Measurements from ENCODE around the gene PINK1.
A peak's percentile ranks its signal among the peaks of the same experiment; 100 is the strongest.

The PINK1 gene

GRCh38 chr1:20693623-20694022 is 60.4 kb downstream of the PINK1 start:
- H3K9me2 ChIP-seq (replicated peaks; ENCODE audit: control insufficient read depth, low read length): no peaks in the 10 kb centered on the region
- no peaks in the 10 kb centered on the region for H3K9me3 ChIP-seq (ENCODE audit: control insufficient read depth, insufficient read depth, low read length)
- H3F3A ChIP-seq (ENCODE audit: control insufficient read depth, insufficient read depth): no peaks in the 10 kb centered on the region
- no peak overlapping the region for H3K4me2 ChIP-seq (ENCODE audit: low read length)
- H3K4me3 ChIP-seq (ENCODE audit: low read length): no peak overlapping the region
- TF ChIP-seq CTCF (IDR thresholded peaks at IDR 0.05; ENCODE audit: low read depth, low read length, poor library complexity, severe bottlenecking): no peak
- TF ChIP-seq EZH2phosphoT487 (IDR thresholded peaks at IDR 0.05; ENCODE audit: borderline replicate concordance, low read length): no peak
- H4K20me1 ChIP-seq (ENCODE audit: control insufficient read depth, insufficient read depth, low read depth, low read length): no peaks in the 10 kb centered on the region
- no peak overlapping the region for H3K27ac ChIP-seq (ENCODE audit: low read depth, low read length)
- H3K79me2 ChIP-seq (ENCODE audit: control insufficient read depth, low read length): no peaks in the 10 kb centered on the region
- no peaks in the 10 kb centered on the region for H3K36me3 ChIP-seq (ENCODE audit: control insufficient read depth, low read length)
- H3K27me3 ChIP-seq (ENCODE audit: control insufficient read depth, low read length): no peaks in the 10 kb centered on the region
- peaks cover 7% of the 10 kb centered on the region for H3K4me1 ChIP-seq (ENCODE audit: control insufficient read depth, low read length)

GRCh38 chr1:20695515-20695914 is 62.3 kb downstream of the PINK1 start:
- H3F3A ChIP-seq (ENCODE audit: control insufficient read depth, insufficient read depth): no peaks in the 10 kb centered on the region
- H3K79me2 ChIP-seq (ENCODE audit: control insufficient read depth, low read length): no peaks in the 10 kb centered on the region
- H3K4me3 ChIP-seq (ENCODE audit: low read length): no peak overlapping the region
- H3K36me3 ChIP-seq (ENCODE audit: control insufficient read depth, low read length): no peaks in the 10 kb centered on the region
- H3K27me3 ChIP-seq (ENCODE audit: control insufficient read depth, low read length): no peaks in the 10 kb centered on the region
- no peak overlapping the region for H3K4me2 ChIP-seq (ENCODE audit: low read length)
- H3K9me2 ChIP-seq (replicated peaks; ENCODE audit: control insufficient read depth, low read length): no peaks in the 10 kb centered on the region
- TF ChIP-seq EZH2phosphoT487 (IDR thresholded peaks at IDR 0.05; ENCODE audit: borderline replicate concordance, low read length) (no peak), CTCF (IDR thresholded peaks at IDR 0.05; ENCODE audit: low read depth, low read length, poor library complexity, severe bottlenecking) (no peak)
- H3K27ac ChIP-seq (ENCODE audit: low read depth, low read length): no peak overlapping the region
- peaks cover 7% of the 10 kb centered on the region for H3K4me1 ChIP-seq (ENCODE audit: control insufficient read depth, low read length)
- no peaks in the 10 kb centered on the region for H4K20me1 ChIP-seq (ENCODE audit: control insufficient read depth, insufficient read depth, low read depth, low read length)
- H3K9me3 ChIP-seq (ENCODE audit: control insufficient read depth, insufficient read depth, low read length): no peaks in the 10 kb centered on the region

- no peaks in the 10 kb centered on the region for H3F3A ChIP-seq (ENCODE audit: control insufficient read depth, insufficient read depth)
- no peaks in the 10 kb centered on the region for H3K36me3 ChIP-seq (ENCODE audit: control insufficient read depth, low read length)
- H3K9me3 ChIP-seq (ENCODE audit: control insufficient read depth, insufficient read depth, low read length): no peaks in the 10 kb centered on the region
- H3K4me2 ChIP-seq (ENCODE audit: low read length): peak overlapping the region; percentile 94
- no peak overlapping the region for H3K27ac ChIP-seq (ENCODE audit: low read depth, low read length)
- TF ChIP-seq EZH2phosphoT487 (IDR thresholded peaks at IDR 0.05; ENCODE audit: borderline replicate concordance, low read length): no peak
- peak; percentile 92 for TF ChIP-seq CTCF (IDR thresholded peaks at IDR 0.05; ENCODE audit: low read depth, low read length, poor library complexity, severe bottlenecking)
- H3K79me2 ChIP-seq (ENCODE audit: control insufficient read depth, low read length): no peaks in the 10 kb centered on the region
- no peaks in the 10 kb centered on the region for H3K9me2 ChIP-seq (replicated peaks; ENCODE audit: control insufficient read depth, low read length)
- peaks cover 7% of the 10 kb centered on the region for H3K4me1 ChIP-seq (ENCODE audit: control insufficient read depth, low read length)
- peak overlapping the region; percentile 81 for H3K4me3 ChIP-seq (ENCODE audit: low read length)
- H3K27me3 ChIP-seq (ENCODE audit: control insufficient read depth, low read length): no peaks in the 10 kb centered on the region
- no peaks in the 10 kb centered on the region for H4K20me1 ChIP-seq (ENCODE audit: control insufficient read depth, insufficient read depth, low read depth, low read length)
Observed at GRCh38 chr1:20696397-20697333, 63.4 kb downstream of the PINK1 start.

Data from DOHH2 (cell line).